ENCODE measurements around the gene IPO13. TPM values are rescaled to one million over a fixed set of nuclear protein-coding genes. Genes with fewer than 3 reads are reported as not detected.

Gene IPO13
- total and polyA plus RNA-seq, 12 donors = 25.2 to 74.5 (median 56.8) TPM

DNA sequence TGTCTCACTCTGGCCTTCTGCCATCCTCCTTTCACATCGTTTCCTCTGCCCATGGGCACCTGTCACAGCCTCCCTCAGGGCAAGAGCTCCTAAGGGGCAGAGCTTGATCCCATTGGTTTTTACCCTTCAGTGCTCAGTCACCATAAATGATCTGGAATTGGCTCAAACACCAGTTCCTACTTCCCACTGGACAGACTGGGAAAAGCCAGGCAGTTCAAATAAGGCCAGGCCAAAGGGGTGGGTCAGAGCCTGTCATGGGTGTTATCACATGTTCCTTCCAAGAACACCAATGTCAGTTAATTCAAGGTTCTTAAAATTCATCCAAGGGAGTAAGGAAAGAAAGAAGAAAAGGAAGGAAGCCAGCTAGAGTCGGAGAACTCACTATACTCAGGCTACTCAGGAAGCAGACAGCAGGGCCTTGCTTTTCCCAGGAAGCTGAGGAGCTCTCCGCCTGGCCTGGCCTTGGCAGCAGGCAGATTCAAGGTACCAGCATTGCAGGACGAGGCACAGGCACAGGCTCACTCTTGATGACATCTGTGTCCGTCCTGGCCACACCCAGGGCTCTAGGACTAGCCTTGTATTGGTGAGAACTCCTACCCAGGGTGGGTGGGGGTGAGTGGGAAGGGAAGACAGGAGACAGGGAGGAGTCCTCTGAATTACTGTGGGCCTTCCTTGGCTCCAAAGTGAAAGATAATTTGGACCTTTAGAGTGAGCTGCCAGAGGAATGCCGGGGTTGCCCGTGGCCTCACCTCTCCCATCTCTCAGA lies 45.4 kb upstream of the IPO13 start:
- Histone ChIP-seq H3K4me1 (peaks cover 0 to 11% (median 3%) of the 10 kb centered on the region in 9 donors), H3K4me3 (no peak overlapping the region), H3K27me3 (no peaks in the 10 kb centered on the region), H3K27ac (no peak overlapping the region), H3K9me3 (no peaks in the 10 kb centered on the region), H3K36me3 (peaks cover 0 to 44% (median 6%) of the 10 kb centered on the region in 9 donors)
- DNase-seq = no peak
- no peak for TF ChIP-seq CTCF (IDR thresholded peaks at IDR 0.05)
- ATAC-seq = peak in 2 of 8 donors; percentile 17 to 37
- 73 to 83% methylated on average over 7 of the region's 7 CpGs for WGBS, 2 donors
- intact Hi-C loops (cut with DNase I) = no loop called here

DNA sequence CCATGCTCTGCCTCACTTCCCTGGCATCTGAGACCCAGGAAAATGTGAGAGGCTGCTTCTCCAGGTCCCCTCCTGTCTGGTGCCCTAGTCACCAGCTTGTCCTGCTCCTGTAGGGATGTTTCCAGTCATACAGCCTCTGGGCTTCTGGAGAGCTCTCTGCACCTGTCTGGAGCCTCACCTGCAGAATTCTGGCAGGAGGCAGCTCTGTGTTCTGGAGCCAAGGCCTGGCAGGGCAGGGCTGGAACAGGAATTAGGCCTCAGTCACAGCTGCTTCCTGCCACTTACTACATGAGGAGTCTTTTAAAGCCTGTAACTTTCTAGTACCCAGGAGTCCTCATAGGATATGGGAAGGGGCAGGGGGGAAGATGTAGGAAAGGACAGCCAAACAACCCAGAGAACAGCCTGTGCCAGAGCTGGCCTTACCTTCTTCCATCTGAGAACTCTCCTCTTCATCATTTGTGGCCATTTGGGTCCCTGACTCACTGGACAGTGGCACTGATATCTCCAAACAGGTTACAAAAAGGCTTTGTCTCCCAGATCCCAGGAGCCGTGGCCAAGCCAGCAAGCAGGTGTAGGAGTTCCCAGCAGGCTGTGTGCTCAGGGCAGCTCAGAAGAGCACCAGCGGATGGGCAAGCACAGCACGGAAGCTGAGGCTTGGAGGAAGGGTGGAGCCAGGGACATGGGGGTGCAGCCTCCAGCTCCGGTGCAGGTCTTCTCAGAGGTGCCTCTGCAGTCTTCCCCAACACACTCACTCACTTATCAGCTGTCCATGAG lies 44.5 kb upstream of the IPO13 start:
- intact Hi-C loops (cut with DNase I) = no loop called here
- peaks cover 0 to 11% (median 3%) of the 10 kb centered on the region in 9 donors for H3K4me1 ChIP-seq
- H3K27ac ChIP-seq = no peak overlapping the region
- peaks cover 0 to 44% (median 6%) of the 10 kb centered on the region in 9 donors for H3K36me3 ChIP-seq
- ATAC-seq = no peak
- no peak for TF ChIP-seq CTCF (IDR thresholded peaks at IDR 0.05)
- no peak overlapping the region for H3K4me3 ChIP-seq
- WGBS, 2 donors = 96 to 100% methylated on average over 4 of the region's 4 CpGs
- H3K27me3 ChIP-seq = no peaks in the 10 kb centered on the region
- no peak for DNase-seq
- H3K9me3 ChIP-seq = no peaks in the 10 kb centered on the region

DNA sequence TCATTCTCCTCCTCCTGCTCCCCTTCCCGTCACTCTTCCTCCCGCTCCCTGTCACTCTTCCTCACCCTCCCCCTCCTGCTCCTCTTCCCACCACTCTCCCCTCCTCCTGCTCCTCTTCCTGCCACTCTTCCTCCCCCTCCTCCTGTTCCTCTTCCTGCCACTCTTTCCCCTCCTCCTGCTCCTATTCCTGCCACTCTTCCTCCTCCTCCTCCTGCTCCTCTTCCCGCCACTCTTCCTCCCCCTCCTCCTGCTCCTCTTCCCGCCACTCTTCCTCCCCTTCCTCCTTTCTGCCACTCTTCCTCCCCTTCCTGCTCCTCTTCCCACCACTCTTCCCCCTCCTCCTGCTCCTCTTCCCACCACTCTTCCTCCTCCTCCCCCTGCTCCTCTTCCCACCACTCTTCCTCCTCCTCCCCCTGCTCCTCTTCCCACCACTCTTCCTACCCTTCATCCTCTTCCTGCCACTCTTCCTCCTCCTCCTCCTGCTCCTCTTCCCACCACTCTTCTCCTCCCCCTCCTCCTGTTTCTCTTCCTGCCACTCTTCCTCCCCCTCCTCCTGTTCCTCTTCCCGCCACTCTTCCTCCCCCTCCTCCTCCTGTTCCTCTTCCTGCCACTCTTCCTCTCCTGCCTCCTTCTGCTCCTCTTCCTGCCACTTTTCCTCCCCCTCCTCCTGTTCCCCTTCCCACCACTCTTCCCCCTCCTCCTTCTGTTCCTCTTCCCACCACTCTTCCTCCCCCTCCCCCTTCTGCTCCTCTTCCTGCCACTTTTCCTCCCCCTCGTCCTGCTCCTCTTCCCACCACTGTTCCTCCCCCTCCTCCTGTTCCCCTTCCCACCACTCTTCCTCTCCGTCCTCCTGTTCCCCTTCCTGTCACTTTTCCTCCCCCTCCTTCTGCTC lies 41.8 kb upstream of the IPO13 start:
- H3K4me3 ChIP-seq = no peak overlapping the region
- H3K9me3 ChIP-seq = no peaks in the 10 kb centered on the region
- H3K27ac ChIP-seq = no peak overlapping the region
- intact Hi-C loops (cut with DNase I) = no loop called here
- 51 to 54% methylated on average over 6 to 7 of the region's 7 CpGs for WGBS, 2 donors
- no peaks in the 10 kb centered on the region for H3K27me3 ChIP-seq
- peaks cover 0 to 32% (median 0%) of the 10 kb centered on the region in 9 donors for H3K36me3 ChIP-seq
- peaks cover 0 to 11% (median 2%) of the 10 kb centered on the region in 9 donors for H3K4me1 ChIP-seq
- no peak for DNase-seq
- ATAC-seq = no peak
- TF ChIP-seq CTCF (IDR thresholded peaks at IDR 0.05) = no peak

- H3K27me3 ChIP-seq = no peaks in the 10 kb centered on the region
- peaks cover 0 to 6% (median 0%) of the 10 kb centered on the region in 9 donors for H3K4me1 ChIP-seq
- WGBS, 2 donors = 99 to 100% methylated on average over 2 of the region's 2 CpGs
- H3K36me3 ChIP-seq = peaks cover 0 to 31% (median 0%) of the 10 kb centered on the region in 9 donors
- H3K4me3 ChIP-seq = no peak overlapping the region
- DNase-seq = no peak
- no peak overlapping the region for H3K27ac ChIP-seq
- no peak for ATAC-seq
- intact Hi-C loops (cut with DNase I) = no loop called here
- TF ChIP-seq CTCF (IDR thresholded peaks at IDR 0.05) = no peak
- H3K9me3 ChIP-seq = no peaks in the 10 kb centered on the region
Observed at GRCh38 chr1:43908226-43908625, 38.5 kb upstream of the IPO13 start.
